D721Med (cell line): ENCODE results near the gene CHKA.
A peak's percentile ranks its signal among the peaks of the same experiment; 100 is the strongest.

ENCODE experiments used
- DNase-seq: peaks from one replicate; pipeline ENCODE4 v3.0.0; 2011; ENCODE audit warnings: low spot score; ENCODE audit not compliant: insufficient read length
- FAIRE-seq: peaks from 2 replicates; lab custom pipeline; 2011; peaks lifted over from hg19 to GRCh38; lab: Jason Lieb, UNC
- TF ChIP-seq, protein P1 (sequence below): IDR thresholded peaks from 2 replicates; pipeline ENCODE4 v1.5.1; 2012; ENCODE audit warnings: mild to moderate bottlenecking, control low read depth; ENCODE audit not compliant: insufficient read depth; ENCODE audit errors: missing control alignments

The CHKA gene

DNA sequence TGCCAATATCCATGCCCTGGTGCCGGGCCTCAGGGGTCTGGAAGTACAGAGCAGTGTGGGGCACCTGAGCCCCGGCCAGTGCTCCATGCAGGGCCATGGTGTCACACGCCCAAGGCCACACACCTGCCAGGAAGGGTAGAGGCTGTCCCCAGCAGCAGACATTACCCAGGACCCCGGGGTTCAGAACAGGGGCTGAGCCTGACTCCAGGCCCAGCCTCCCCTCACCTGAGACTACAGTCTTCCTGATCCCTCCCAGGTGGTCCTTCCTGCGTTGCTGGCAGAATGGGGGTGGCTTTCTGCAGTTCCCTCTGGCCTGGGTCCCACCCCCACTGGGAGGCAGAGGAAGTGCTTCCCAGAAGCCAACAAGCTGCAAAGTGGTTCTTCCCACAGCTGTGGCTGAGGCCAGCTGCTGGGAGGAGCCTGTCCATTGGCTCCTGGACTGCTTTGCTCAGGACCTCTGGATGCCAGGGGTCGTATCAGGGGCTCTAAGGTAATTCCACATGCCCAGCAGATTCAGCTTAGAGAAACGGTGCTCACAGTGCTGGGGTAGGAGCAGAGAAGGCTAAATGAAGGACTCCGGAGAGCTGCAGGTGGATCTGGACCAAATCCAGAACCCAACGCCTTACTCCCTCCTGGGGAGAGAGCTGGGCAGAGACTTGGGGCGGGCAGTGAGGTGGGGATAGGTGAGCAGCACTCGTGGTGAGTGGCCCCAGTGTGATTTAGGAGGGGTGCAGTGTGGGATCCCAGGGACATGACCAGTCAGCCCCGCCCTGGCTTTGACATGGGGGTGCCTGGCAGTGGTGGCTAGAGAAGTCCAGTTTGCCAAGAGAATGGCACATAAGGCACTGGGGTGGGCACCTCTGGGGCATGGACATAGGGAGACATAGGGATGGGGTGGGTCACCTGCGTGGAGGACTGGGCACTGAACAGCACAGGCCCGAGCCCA, 69.7 kb downstream of the CHKA start:
- DNase-seq: no peak
- TF ChIP-seq, protein P1, sequence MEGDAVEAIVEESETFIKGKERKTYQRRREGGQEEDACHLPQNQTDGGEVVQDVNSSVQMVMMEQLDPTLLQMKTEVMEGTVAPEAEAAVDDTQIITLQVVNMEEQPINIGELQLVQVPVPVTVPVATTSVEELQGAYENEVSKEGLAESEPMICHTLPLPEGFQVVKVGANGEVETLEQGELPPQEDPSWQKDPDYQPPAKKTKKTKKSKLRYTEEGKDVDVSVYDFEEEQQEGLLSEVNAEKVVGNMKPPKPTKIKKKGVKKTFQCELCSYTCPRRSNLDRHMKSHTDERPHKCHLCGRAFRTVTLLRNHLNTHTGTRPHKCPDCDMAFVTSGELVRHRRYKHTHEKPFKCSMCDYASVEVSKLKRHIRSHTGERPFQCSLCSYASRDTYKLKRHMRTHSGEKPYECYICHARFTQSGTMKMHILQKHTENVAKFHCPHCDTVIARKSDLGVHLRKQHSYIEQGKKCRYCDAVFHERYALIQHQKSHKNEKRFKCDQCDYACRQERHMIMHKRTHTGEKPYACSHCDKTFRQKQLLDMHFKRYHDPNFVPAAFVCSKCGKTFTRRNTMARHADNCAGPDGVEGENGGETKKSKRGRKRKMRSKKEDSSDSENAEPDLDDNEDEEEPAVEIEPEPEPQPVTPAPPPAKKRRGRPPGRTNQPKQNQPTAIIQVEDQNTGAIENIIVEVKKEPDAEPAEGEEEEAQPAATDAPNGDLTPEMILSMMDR: no peak
- FAIRE-seq: no peak

DNA sequence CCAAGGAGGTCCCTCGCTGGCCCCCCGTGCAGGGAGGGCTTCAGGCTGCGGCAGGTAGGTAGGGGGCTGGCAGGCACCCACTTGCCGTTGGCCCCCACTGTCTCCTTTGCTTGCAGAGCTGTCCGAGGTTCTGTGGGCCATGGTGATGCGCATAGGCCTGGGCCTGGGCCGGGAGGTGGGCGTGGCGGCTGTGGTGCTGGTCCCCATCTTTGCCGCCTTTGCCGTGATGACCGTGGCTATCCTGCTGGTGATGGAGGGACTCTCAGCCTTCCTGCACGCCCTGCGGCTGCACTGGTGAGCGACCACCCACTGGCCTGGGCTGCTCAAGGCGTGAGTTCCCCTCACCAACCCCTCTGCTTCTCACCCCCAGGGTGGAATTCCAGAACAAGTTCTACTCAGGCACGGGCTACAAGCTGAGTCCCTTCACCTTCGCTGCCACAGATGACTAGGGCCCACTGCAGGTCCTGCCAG, 70.8 kb downstream of the CHKA start:
- TF ChIP-seq, protein P1: no peak
- FAIRE-seq: no peak
- DNase-seq: no peak

DNA sequence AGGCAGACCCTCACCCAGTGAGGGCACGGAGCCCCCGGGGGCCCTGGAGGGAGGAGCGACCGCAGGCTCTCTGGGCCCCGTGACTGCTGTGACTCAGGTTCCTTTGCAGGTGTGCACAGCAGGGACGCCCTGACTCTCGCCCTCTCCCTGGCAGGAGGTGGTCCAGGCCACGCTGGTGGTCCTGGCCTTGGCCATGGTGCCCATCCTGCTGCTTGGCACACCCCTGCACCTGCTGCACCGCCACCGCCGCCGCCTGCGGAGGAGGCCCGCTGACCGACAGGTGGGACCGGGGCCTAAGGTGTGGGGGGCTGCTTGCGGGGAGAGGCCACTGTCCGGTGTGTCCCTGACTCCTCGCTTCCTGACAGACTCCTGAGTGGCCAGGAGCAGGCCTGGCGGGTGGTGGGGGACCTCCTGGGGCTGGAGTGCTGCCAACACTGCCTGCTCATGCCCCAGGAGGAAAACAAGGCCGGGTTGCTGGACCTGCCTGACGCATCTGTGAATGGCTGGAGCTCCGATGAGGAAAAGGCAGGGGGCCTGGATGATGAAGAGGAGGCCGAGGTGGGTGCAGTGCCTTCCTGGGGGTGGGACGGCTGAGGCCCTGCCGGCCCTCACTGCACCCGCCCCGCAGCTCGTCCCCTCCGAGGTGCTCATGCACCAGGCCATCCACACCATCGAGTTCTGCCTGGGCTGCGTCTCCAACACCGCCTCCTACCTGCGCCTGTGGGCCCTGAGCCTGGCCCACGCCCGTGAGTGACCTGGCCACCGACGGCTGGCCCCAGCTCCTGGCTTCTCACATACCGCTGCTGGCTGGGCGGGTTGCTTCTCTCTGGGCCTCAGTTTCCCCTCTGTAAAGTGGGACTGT, 71.4 kb downstream of the CHKA start:
- FAIRE-seq: no peak
- DNase-seq: peak; percentile 12
- TF ChIP-seq, protein P1: no peak

DNA sequence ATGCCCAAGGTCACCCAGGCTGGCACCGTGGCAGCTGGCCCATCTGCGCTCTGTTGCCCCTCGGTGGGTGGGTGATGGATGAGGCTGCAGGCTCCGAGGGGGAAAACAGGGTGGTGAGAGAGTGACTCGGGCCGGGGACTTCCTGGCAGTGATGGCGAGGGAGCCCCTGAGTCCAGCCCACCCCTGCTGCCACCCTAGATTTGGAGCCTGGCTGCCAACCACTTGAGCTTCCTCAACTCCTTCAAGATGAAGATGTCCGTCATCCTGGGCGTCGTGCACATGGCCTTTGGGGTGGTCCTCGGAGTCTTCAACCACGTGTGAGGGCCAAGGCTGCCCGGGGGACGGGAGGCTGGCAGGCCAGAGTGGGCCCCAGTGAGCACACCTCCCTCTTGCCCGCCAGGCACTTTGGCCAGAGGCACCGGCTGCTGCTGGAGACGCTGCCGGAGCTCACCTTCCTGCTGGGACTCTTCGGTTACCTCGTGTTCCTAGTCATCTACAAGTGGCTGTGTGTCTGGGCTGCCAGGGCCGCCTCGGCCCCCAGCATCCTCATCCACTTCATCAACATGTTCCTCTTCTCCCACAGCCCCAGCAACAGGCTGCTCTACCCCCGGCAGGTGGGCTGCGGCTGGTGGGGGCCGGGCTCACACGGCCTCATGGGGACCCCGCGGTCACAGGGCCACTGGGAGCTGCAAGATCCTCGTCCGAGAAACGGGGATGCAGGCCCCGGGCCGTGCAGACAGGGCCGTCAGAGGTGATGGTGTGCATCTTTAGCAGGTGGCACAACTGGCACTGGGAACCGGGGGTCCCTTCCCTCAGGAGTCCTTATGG, 72.3 kb downstream of the CHKA start:
- DNase-seq (peak; percentile 11), FAIRE-seq (no peak)
- TF ChIP-seq, protein P1: no peak

DNA sequence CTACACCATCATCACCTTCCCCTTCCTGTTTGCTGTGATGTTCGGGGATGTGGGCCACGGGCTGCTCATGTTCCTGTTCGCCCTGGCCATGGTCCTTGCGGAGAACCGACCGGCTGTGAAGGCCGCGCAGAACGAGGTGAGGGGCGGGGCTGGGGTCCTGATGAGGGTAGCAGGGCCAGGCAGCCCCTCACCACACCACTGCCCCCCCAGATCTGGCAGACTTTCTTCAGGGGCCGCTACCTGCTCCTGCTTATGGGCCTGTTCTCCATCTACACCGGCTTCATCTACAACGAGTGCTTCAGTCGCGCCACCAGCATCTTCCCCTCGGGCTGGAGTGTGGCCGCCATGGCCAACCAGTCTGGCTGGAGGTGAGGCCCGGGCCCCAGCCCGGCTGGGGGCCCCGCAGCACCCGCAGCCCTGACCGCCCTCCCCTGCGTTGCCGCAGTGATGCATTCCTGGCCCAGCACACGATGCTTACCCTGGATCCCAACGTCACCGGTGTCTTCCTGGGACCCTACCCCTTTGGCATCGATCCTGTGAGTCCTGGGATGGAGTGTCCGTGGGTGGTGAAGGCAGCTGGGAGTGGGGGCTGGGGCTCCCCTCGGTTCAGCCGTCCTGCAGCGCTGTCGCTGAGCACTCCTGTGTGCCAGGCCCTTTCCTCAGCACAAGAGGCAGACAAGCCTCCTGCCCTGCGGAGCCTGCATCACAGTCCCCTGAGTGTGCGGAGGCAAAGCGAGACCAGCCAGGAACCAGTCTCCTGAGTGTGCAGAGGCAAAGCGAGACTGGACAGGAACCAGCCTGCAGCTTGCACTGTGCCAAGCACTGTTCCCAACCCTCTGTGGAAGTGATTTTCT, 73.5 kb downstream of the CHKA start:
- no peak for FAIRE-seq
- peak; percentile 21 for DNase-seq
- TF ChIP-seq, protein P1: no peak

DNA sequence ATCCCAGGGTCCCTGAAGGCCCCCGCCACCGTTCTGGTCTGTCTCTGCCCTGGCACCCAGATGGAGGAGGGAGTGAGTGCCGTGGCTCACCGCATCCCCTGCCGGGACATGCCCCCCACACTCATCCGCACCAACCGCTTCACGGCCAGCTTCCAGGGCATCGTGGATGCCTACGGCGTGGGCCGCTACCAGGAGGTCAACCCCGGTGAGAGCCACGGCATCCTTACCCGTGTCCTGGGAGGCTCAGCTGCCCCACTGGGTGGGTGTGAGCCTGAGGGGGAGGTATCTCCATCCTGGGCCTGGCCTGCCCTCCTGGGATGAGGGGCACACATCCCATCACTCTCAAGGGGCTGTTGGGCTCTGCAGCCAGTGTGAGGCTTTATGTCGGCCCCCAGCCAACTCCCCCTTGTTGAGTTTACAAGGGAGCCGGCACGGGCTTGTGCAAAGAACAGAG, 76.3 kb downstream of the CHKA start:
- FAIRE-seq (no peak), DNase-seq (no peak)
- TF ChIP-seq, protein P1: no peak
